ENCODE results near the gene WDR82.

GRCh38 chr3:52248165-52248541, 30.3 kb downstream of the WDR82 start:
- no peak for TF ChIP-seq EZH2 (IDR thresholded peaks at IDR 0.05; ENCODE audit: low read depth)
- TF ChIP-seq, protein P1, sequence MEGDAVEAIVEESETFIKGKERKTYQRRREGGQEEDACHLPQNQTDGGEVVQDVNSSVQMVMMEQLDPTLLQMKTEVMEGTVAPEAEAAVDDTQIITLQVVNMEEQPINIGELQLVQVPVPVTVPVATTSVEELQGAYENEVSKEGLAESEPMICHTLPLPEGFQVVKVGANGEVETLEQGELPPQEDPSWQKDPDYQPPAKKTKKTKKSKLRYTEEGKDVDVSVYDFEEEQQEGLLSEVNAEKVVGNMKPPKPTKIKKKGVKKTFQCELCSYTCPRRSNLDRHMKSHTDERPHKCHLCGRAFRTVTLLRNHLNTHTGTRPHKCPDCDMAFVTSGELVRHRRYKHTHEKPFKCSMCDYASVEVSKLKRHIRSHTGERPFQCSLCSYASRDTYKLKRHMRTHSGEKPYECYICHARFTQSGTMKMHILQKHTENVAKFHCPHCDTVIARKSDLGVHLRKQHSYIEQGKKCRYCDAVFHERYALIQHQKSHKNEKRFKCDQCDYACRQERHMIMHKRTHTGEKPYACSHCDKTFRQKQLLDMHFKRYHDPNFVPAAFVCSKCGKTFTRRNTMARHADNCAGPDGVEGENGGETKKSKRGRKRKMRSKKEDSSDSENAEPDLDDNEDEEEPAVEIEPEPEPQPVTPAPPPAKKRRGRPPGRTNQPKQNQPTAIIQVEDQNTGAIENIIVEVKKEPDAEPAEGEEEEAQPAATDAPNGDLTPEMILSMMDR (conservative IDR thresholded peaks at IDR 0.05): no peak
